Activated naive CD8-positive, alpha-beta T cell treated with anti-CD3 and anti-CD28 coated beads, Interleukin-2, amount 10 ng/mL, durations not matched to agents 7 days and 5 days (primary cell): Measurements from ENCODE around the gene OGT. TPM values are rescaled to one million over a fixed set of nuclear protein-coding genes. Genes with fewer than 3 reads are reported as not detected.
"Not testable (repeated sequence)": the region's sequence is repeated elsewhere in the genome, so short reads cannot be mapped to it uniquely, and the experiment has no call there.

Experiments used
- ATAC-seq: fragments of 150-1000 bp; cut with Tn5 transposase; one replicate; pipeline ENCODE4 v1.10.0; 2021; ENCODE audit warnings: low read depth, moderate library complexity
- POLR2A ChIA-PET: fragments of 350-600 bp; sonication (Branson Sonifier 250); formaldehyde crosslinking; loops from one replicate; lab custom pipeline; 2021; ENCODE audit warnings: antibody characterized with exemption; lab: Charles Lee
- DNase-seq: peaks from one replicate; pipeline ENCODE4 v3.0.0; 2021
- H3K27ac Mint-ChIP-seq: one replicate; pipeline ENCODE4 v1.8.0; 2022; ENCODE audit warnings: mild to moderate bottlenecking, mixed read lengths
- H3K27me3 Mint-ChIP-seq: one replicate; pipeline ENCODE4 v1.8.0; 2022; ENCODE audit warnings: mild to moderate bottlenecking, moderate library complexity, mixed read lengths
- H3K36me3 Mint-ChIP-seq: one replicate; pipeline ENCODE4 v1.8.0; 2021; ENCODE audit warnings: mild to moderate bottlenecking, mixed read lengths
- H3K4me1 Mint-ChIP-seq: one replicate; pipeline ENCODE4 v1.8.0; 2021; ENCODE audit warnings: mixed read lengths
- H3K4me3 Mint-ChIP-seq: one replicate; pipeline ENCODE4 v1.8.0; 2022; ENCODE audit warnings: mild to moderate bottlenecking, moderate library complexity, mixed read lengths
- H3K9me3 Mint-ChIP-seq: one replicate; pipeline ENCODE4 v1.8.0; 2021; ENCODE audit warnings: mixed read lengths
- total RNA-seq, 2 experiments: library from RNA; stranded (reverse); gene quantifications; one replicate each; pipeline ENCODE4 v1.2.3, GENCODE V29; 2021

OGT gene
- total RNA-seq, 2 experiments from 2014 or later, result 487 to 498 TPM

- ATAC-seq (peak; percentile 91), DNase-seq (peak; percentile 37)
- peak overlapping the region; percentile 95 for H3K27ac Mint-ChIP-seq
- H3K4me3 Mint-ChIP-seq, result peak overlapping the region; percentile 72
- no peaks in the 10 kb centered on the region for H3K27me3 Mint-ChIP-seq
- peaks cover 59% of the 10 kb centered on the region for H3K36me3 Mint-ChIP-seq
- H3K9me3 Mint-ChIP-seq, result no peaks in the 10 kb centered on the region
- H3K4me1 Mint-ChIP-seq, result peaks cover 50% of the 10 kb centered on the region
- POLR2A ChIA-PET, result interaction anchor here (1.1 to 2.2 kb wide), 3 partner anchors 8 to 75 kb away, joined by 4 to 10 read pairs (median 4); no protein-coding TSS in a partner anchor
Measured at GRCh38 chrX:71606536-71607216, 73.8 kb downstream of the OGT start.

- H3K27ac Mint-ChIP-seq, result peak overlapping the region; percentile 95
- H3K4me3 Mint-ChIP-seq, result peak overlapping the region; percentile 63
- no peaks in the 10 kb centered on the region for H3K27me3 Mint-ChIP-seq
- no peak for DNase-seq
- H3K9me3 Mint-ChIP-seq, result no peaks in the 10 kb centered on the region
- peaks cover 52% of the 10 kb centered on the region for H3K36me3 Mint-ChIP-seq
- POLR2A ChIA-PET, result interaction anchor here (0.6 to 2.2 kb wide), 5 partner anchors 8 to 75 kb away, joined by 3 to 10 read pairs (median 4); no protein-coding TSS in a partner anchor
- ATAC-seq, result no peak
- H3K4me1 Mint-ChIP-seq, result peaks cover 51% of the 10 kb centered on the region
Measured at GRCh38 chrX:71607488-71607887, 74.6 kb downstream of the OGT start.

GRCh38 chrX:71609095-71609750 is 76.3 kb downstream of the OGT start:
- Mint-ChIP-seq H3K4me3 (peak overlapping the region; percentile 64), H3K9me3 (no peaks in the 10 kb centered on the region), H3K36me3 (peaks cover 50% of the 10 kb centered on the region), H3K27ac (peak overlapping the region; percentile 87), H3K4me1 (peaks cover 57% of the 10 kb centered on the region), H3K27me3 (no peaks in the 10 kb centered on the region)
- ATAC-seq (peak; percentile 54), DNase-seq (no peak)
- POLR2A ChIA-PET, result interaction anchor here (0.9 to 1.2 kb wide), 2 partner anchors 9 to 13 kb away, joined by 3 to 8 read pairs; partner anchors contain the start of gene CXCR3

- H3K4me3 Mint-ChIP-seq, DNase-seq, H3K27me3 Mint-ChIP-seq, ATAC-seq, H3K9me3 Mint-ChIP-seq: not testable (repeated sequence)
- H3K4me1 Mint-ChIP-seq, result peaks cover 56% of the 10 kb centered on the region
- peak overlapping the region; percentile 38 for H3K27ac Mint-ChIP-seq
- H3K36me3 Mint-ChIP-seq, result peaks cover 51% of the 10 kb centered on the region
- POLR2A ChIA-PET, result interaction anchor here (0.7 kb wide), 1 partner anchor 11 kb away, joined by 8 read pairs; no protein-coding TSS in a partner anchor
Measured at GRCh38 chrX:71611736-71612135, 78.8 kb downstream of the OGT start.

GRCh38 chrX:71612256-71612655 is 79.4 kb downstream of the OGT start:
- DNase-seq (no peak), ATAC-seq (no peak)
- no peaks in the 10 kb centered on the region for H3K27me3 Mint-ChIP-seq
- POLR2A ChIA-PET, result interaction anchor here (0.7 kb wide), 1 partner anchor 10 kb away, joined by 8 read pairs; no protein-coding TSS in a partner anchor
- no peak overlapping the region for H3K4me3 Mint-ChIP-seq
- peaks cover 54% of the 10 kb centered on the region for H3K4me1 Mint-ChIP-seq
- H3K9me3 Mint-ChIP-seq, result no peaks in the 10 kb centered on the region
- peaks cover 55% of the 10 kb centered on the region for H3K36me3 Mint-ChIP-seq
- no peak overlapping the region for H3K27ac Mint-ChIP-seq

- POLR2A ChIA-PET, result interaction anchor here (1.2 kb wide), 2 partner anchors 8 to 9 kb away, joined by 3 to 4 read pairs; no protein-coding TSS in a partner anchor
- Mint-ChIP-seq H3K4me3 (peak overlapping the region; percentile 96), H3K36me3 (peaks cover 51% of the 10 kb centered on the region), H3K4me1 (peaks cover 47% of the 10 kb centered on the region), H3K9me3 (no peaks in the 10 kb centered on the region), H3K27ac (peak overlapping the region; percentile 93), H3K27me3 (no peaks in the 10 kb centered on the region)
- DNase-seq, result no peak
- no peak for ATAC-seq
Measured at GRCh38 chrX:71615056-71615455, 82.2 kb downstream of the OGT start.

GRCh38 chrX:71615954-71616353 is 83.0 kb downstream of the OGT start:
- peak overlapping the region; percentile 93 for H3K27ac Mint-ChIP-seq
- peaks cover 52% of the 10 kb centered on the region for H3K36me3 Mint-ChIP-seq
- POLR2A ChIA-PET, result interaction anchor here (1.1 kb wide), 1 partner anchor 8 kb away, joined by 3 read pairs; no protein-coding TSS in a partner anchor
- no peaks in the 10 kb centered on the region for H3K27me3 Mint-ChIP-seq
- ATAC-seq, result no peak
- H3K4me3 Mint-ChIP-seq, result peak overlapping the region; percentile 96
- no peaks in the 10 kb centered on the region for H3K9me3 Mint-ChIP-seq
- H3K4me1 Mint-ChIP-seq, result peaks cover 45% of the 10 kb centered on the region
- DNase-seq, result no peak

- peaks cover 46% of the 10 kb centered on the region for H3K36me3 Mint-ChIP-seq
- H3K4me3 Mint-ChIP-seq, result peak overlapping the region; percentile 96
- H3K9me3 Mint-ChIP-seq, result no peaks in the 10 kb centered on the region
- H3K27ac Mint-ChIP-seq, result peak overlapping the region; percentile 93
- H3K27me3 Mint-ChIP-seq, result no peaks in the 10 kb centered on the region
- H3K4me1 Mint-ChIP-seq, result peaks cover 45% of the 10 kb centered on the region
- ATAC-seq (peak; percentile 10), DNase-seq (peak; percentile 59)
- POLR2A ChIA-PET, result interaction anchor here (0.7 to 3.5 kb wide), 6 partner anchors 8 to 84 kb away, joined by 3 to 27 read pairs (median 4); partner anchors contain the start of gene OGT
Measured at GRCh38 chrX:71616672-71617529, 84.0 kb downstream of the OGT start.

- DNase-seq (peak; percentile 36), ATAC-seq (no peak)
- H3K4me3 Mint-ChIP-seq, result peak overlapping the region; percentile 96
- POLR2A ChIA-PET, result interaction anchor here (0.6 to 3.5 kb wide), 8 partner anchors 9 to 334 kb away, joined by 3 to 27 read pairs (median 5); partner anchors contain the start of genes NONO and OGT
- H3K9me3 Mint-ChIP-seq, result no peaks in the 10 kb centered on the region
- no peaks in the 10 kb centered on the region for H3K27me3 Mint-ChIP-seq
- H3K27ac Mint-ChIP-seq, result peak overlapping the region; percentile 93
- H3K36me3 Mint-ChIP-seq, result peaks cover 43% of the 10 kb centered on the region
- H3K4me1 Mint-ChIP-seq, result peaks cover 49% of the 10 kb centered on the region
Measured at GRCh38 chrX:71617742-71618141, 84.8 kb downstream of the OGT start.

GRCh38 chrX:71618303-71618721 is 85.4 kb downstream of the OGT start, which contains the start of gene CXCR3:
Gene CXCR3 (minus strand): TSS chrX:71618511. CDS start chrX:71618449, 62 bp downstream.
- Mint-ChIP-seq H3K36me3 (peaks cover 39% of the 10 kb centered on the region), H3K4me1 (peaks cover 50% of the 10 kb centered on the region), H3K27ac (peak within 1 kb of the TSS; percentile 93), H3K27me3 (no peaks in the 10 kb centered on the region), H3K9me3 (no peaks in the 10 kb centered on the region), H3K4me3 (peak within 1 kb of the TSS; percentile 96)
- DNase-seq (peak; percentile 68), ATAC-seq (peak; percentile 39)
- POLR2A ChIA-PET, result interaction anchor here (0.6 to 3.5 kb wide), 9 partner anchors 10 to 335 kb away, joined by 3 to 27 read pairs (median 5); partner anchors contain the start of genes NONO, OGT and TAF1

- DNase-seq (no peak), ATAC-seq (no peak)
- Mint-ChIP-seq H3K4me1 (peaks cover 51% of the 10 kb centered on the region), H3K36me3 (peaks cover 34% of the 10 kb centered on the region), H3K9me3 (no peaks in the 10 kb centered on the region), H3K4me3 (peak overlapping the region; percentile 96), H3K27me3 (no peaks in the 10 kb centered on the region), H3K27ac (peak overlapping the region; percentile 93)
- POLR2A ChIA-PET, result interaction anchor here (0.6 to 3.5 kb wide), 8 partner anchors 10 to 335 kb away, joined by 3 to 27 read pairs (median 5); partner anchors contain the start of genes NONO, OGT and TAF1
Measured at GRCh38 chrX:71618787-71619186, 85.9 kb downstream of the OGT start.

GRCh38 chrX:71619193-71619592 is 86.3 kb downstream of the OGT start:
- H3K27ac Mint-ChIP-seq, result peak overlapping the region; percentile 93

More at GRCh38 chrX:71619193-71619592, 86.3 kb downstream of the OGT start:
- ATAC-seq (no peak), DNase-seq (no peak)
- no peaks in the 10 kb centered on the region for H3K27me3 Mint-ChIP-seq
- POLR2A ChIA-PET, result interaction anchor here (1.2 to 3.5 kb wide), 5 partner anchors 11 to 253 kb away, joined by 4 to 27 read pairs (median 5); partner anchors contain the start of genes OGT and TAF1
- peaks cover 32% of the 10 kb centered on the region for H3K36me3 Mint-ChIP-seq
- H3K4me3 Mint-ChIP-seq, result peak overlapping the region; percentile 96
- H3K4me1 Mint-ChIP-seq, result peaks cover 51% of the 10 kb centered on the region
- H3K9me3 Mint-ChIP-seq, result no peaks in the 10 kb centered on the region
